Epithelial cell of proximal tubule (primary cell): ENCODE results near the gene CD300LF. TPM values are rescaled to one million over a fixed set of nuclear protein-coding genes. Genes with fewer than 3 reads are reported as not detected.
A peak's percentile ranks its signal among the peaks of the same experiment; 100 is the strongest.

ENCODE experiments used
- DNase-seq: peaks from one replicate; pipeline ENCODE4 v3.0.0-alpha.2; 2011; ENCODE audit warnings: low read depth
- H3K4me3 ChIP-seq: 2 replicates; pipeline ENCODE4 v1.5.1; 2011; ENCODE audit warnings: low read depth, mild to moderate bottlenecking, low read length
- total RNA-seq: library from RNA; depleted of rRNA; stranded (reverse); fragments of >200 nt; gene quantifications from 2 replicates; pipeline ENCODE4 v1.2.3, GENCODE V29; 2015
- TF ChIP-seq, protein P1 (sequence below): conservative IDR thresholded peaks from 2 replicates; pipeline ENCODE4 v1.5.1; 2012; ENCODE audit warnings: low read depth, mild to moderate bottlenecking, low read length

CD300LF gene
- total RNA-seq, 1 donor from 2014 or later = not detected

DNA sequence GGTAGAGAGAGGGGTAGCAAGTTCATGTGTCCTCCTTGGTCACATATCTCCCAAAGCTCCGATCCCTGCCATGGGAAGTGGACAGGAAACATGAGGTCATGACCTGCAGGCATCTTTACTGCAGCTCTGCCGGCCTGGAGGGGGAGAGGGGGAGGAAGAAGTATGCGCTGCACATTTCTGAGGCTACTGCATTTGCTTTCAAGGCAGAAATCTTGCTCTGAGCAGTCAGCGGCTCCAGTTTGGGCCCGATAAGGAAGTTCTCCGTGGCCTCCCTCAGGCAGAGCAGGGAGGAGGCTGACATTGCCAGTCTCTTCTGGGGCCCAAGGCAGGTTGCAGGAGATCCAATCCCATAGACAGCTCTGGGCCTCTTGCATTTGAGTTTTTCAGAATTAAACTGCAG, 34.2 kb upstream of the CD300LF start:
- no peak overlapping the region for H3K4me3 ChIP-seq
- TF ChIP-seq, protein P1, sequence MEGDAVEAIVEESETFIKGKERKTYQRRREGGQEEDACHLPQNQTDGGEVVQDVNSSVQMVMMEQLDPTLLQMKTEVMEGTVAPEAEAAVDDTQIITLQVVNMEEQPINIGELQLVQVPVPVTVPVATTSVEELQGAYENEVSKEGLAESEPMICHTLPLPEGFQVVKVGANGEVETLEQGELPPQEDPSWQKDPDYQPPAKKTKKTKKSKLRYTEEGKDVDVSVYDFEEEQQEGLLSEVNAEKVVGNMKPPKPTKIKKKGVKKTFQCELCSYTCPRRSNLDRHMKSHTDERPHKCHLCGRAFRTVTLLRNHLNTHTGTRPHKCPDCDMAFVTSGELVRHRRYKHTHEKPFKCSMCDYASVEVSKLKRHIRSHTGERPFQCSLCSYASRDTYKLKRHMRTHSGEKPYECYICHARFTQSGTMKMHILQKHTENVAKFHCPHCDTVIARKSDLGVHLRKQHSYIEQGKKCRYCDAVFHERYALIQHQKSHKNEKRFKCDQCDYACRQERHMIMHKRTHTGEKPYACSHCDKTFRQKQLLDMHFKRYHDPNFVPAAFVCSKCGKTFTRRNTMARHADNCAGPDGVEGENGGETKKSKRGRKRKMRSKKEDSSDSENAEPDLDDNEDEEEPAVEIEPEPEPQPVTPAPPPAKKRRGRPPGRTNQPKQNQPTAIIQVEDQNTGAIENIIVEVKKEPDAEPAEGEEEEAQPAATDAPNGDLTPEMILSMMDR = no peak
- no peak for DNase-seq

GRCh38 chr17:74746376-74746775, 33.7 kb upstream of the CD300LF start:
- H3K4me3 ChIP-seq = no peak overlapping the region
- DNase-seq = no peak
- TF ChIP-seq, protein P1 = no peak

DNA sequence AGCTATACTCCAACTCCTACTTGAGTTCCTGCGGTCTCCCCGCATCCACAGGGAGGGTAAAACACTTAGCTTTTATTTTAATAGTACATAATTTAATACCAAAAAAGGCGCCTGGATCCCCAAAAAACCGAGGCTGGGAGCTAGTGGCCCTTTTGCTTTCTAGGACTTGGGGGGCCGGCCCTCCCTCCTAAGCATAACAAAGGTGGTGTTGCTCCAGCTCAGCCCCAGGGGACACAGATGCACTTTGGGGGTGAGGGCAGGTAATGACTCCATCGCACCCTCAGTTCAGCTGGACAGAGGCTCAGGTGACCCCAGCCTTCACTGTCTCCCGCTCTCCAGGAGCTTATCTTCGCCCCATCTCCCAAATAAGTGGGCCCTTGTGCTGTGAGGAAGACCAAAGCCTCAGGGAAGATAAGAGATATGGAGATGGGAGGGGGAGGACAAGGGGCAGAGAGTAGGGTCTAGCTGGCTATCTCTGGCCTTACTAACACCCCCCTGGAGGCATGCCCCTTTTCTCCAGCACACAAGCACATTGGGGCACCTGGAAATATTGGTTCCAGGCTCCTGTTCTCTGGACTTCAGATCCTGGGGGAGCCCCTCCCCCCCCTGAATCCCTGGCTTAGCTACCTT, 32.9 kb upstream of the CD300LF start:
- TF ChIP-seq, protein P1 = no peak
- no peak overlapping the region for H3K4me3 ChIP-seq
- DNase-seq = no peak

- H3K4me3 ChIP-seq = peak overlapping the region; percentile 52
- TF ChIP-seq, protein P1 = peak; percentile 100
- DNase-seq = no peak
Measured at GRCh38 chr17:74744714-74745547, 32.2 kb upstream of the CD300LF start.

DNA sequence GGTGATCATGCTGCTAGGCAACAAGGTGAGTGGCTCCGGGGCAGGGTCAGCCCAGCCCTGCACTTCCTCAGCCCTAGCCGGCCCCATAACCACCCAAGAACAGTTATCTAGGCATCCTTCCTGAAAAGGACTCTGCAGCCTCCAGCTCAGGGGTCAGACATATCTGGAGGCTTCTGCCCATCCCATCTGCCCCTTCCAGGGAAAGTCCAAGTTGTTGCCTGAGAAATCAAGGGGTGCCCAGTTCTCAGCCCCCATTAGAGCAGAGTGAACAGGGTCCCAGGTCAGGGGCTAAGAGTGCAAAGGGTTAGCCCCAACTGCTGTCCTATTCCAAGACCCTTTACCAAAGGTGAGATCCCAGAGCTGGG, 31.6 kb upstream of the CD300LF start:
- H3K4me3 ChIP-seq = no peak overlapping the region
- TF ChIP-seq, protein P1 = no peak
- DNase-seq = no peak

DNA sequence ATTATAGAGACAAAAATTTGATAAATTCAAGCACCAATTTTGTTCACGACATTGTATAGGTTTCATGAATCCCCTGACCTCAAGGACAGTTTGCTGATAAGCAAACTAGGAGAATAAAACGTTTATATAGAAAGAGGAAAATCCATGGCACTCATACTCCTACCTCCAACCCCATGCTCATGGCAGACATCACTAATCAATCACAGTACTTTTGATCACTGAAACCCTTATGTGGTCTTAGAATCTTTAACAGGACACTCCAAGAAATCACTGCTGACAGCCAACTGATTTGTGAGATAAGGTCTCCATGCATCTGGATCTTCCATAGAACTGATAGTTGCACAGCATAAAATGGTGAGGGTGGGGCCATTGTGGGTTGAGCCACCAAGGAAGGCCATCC, 31.0 kb upstream of the CD300LF start:
- TF ChIP-seq, protein P1 = no peak
- H3K4me3 ChIP-seq = no peak overlapping the region
- no peak for DNase-seq
